HG02759 (cell line): ENCODE measurements around the gene RBMS1.

ENCODE experiments used
- ATAC-seq: cut with Tn5 transposase; IDR thresholded peaks from one replicate; pipeline ENCODE4 v1.9.1; 2021; ENCODE audit warnings: mild to moderate bottlenecking, moderate library complexity; ENCODE audit not compliant: unreplicated experiment

RBMS1 gene

DNA sequence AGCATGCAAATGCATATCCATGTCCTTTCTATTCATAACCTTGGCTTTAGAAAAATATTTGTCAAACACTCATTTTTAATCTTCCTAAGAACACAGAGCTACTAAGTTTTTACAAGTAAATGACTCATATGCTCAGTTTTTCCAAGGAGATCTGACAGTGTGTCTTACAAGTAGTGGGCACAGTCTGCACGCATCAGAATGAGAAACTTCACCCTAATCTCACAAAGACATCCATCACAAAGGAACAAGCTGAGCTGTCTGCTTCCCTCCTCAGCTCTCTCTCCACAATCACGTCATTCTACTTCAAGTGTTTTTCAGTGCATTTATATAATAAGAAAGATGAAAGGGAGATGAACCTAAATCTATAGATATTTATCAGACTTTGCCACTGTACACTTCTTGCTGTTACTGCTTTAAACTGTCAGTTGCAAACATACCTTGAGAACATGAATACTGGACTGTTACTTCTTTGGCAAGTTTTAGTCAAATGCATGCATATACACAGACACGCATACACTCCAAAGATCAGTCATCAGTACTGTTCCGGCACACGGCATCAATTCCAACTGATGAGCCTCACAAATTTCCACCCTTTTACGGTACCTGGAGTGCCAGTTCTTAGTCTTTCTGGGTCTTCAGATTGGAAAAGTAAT, 75.7 kb downstream of the RBMS1 start:
- ATAC-seq = no peak

DNA sequence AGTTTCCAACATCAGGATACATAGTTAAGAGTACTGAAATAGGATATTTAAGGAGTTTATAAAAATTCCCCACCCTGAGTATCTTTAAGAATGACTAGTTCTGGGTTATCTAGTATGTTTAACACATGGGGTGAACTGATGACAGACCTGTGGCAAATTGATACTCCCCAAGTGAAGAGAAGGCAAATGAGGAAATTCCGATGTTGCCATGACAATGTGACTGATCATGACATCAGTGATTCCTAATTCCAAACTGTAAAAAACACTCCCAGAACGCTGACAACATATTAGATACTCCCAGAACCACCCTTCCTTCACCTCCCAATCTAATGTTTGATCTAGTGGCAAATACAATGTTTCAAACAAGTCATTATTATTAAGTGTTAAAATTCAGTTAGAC, 77.6 kb downstream of the RBMS1 start:
- no peak for ATAC-seq

DNA sequence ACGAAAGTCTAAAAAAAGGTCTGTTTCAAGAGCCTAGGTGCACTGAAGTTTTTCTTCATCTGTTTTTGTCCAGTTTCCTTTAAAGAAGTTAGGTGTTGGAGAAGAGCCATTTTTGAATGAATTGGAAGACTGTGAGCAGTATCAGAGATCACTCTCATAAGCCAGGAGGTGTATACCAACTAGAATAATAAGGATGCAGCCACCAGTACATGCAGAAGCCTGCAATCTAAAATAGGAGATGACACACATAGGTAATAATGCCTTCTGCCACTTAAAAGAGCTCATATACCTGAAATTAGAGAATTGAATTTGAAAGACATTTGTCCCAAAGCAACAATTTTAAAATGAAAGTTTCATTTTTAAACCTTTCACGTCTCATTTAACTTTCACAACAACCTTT, 81.7 kb downstream of the RBMS1 start:
- ATAC-seq = no peak

DNA sequence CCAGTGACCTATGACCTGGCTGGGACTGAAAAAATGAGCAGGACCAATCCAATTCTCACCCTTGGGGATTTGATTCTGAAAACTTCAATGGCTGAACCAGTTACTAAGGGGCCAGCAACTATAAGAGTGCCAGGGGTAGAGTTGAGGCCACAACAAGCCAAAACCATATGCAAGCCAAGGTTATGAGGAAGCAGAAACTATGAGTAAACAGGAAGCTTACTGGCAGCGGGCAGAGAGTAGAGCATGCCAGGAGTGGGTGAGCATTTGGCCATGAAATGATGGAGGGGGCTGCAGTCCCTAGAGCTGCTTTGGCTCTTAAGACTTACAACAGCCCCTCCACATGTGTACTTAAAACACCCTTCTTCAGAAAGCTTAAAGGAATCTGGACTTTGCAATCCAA, 82.4 kb downstream of the RBMS1 start:
- ATAC-seq = peak; percentile 23

DNA sequence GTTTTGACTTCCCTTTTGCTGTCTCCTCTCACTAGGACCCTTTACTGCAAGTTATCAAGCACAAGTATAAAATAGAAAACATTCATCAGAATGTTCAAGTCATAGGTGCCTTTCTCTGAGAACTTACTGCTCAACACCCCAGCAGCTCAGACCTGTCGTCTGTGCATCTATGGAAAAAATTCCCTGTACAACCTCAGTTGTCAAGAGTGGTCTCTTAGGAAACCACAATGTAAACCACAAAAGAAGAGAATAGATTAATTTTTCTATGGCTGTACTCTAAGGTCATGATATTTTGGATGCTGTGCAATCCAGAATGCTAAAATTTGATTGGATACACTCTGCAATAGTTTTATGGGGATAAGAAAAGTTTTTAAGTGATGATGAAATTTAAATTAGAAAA, 84.1 kb downstream of the RBMS1 start:
- no peak for ATAC-seq

DNA sequence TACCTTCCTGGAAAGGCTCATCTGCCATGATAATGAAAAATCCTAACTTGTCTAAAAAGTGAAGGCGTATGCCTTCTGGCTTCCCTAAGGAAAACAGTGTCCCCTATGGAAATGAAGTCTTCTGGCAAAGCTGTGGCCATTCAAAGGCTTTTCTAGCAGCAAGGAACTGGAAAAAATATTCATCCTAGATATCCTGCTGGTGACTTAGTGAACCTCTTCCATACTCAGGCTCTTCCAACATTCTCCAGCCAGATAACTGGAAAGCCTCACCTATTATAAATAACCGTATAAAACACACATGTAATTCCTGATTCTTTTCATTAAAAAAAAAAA, 84.7 kb downstream of the RBMS1 start:
- ATAC-seq = no peak

DNA sequence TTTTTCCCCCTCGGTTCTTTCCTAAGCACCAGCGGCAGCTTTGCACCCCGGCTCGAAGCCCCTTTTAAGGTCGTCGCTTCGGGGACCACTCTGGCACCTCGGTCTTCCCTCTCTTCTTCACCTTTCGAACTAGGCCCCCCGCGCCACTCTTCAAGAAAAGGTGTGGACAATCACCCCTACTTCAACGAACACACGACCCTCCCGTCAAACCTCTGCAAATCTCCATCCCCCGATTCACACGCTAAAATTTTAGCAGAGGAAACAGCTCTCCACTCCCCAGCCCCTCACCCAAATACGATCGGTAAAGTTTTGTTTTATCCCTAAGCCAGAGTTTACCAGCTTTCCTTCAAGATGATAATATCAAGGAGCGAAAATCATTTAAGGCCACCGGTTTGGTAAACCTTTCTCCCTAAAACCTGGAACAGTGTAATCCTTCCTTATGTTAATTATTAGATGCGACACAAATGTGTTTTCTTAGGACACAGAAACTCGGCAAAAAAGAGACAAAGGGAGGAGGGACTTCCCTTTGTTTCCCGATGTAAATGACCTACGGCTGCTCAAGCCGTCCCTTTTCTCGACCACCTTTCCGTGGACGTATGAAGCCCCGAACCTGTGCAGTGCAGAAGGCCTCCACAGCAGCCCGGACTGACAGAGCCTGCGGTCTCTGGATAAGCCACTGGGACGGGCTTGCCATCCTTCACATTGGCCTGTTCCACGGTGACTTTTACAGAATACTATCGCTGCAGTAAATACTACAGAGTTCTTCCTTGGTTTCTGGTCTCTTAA, 85.2 kb downstream of the RBMS1 start:
- ATAC-seq = no peak

DNA sequence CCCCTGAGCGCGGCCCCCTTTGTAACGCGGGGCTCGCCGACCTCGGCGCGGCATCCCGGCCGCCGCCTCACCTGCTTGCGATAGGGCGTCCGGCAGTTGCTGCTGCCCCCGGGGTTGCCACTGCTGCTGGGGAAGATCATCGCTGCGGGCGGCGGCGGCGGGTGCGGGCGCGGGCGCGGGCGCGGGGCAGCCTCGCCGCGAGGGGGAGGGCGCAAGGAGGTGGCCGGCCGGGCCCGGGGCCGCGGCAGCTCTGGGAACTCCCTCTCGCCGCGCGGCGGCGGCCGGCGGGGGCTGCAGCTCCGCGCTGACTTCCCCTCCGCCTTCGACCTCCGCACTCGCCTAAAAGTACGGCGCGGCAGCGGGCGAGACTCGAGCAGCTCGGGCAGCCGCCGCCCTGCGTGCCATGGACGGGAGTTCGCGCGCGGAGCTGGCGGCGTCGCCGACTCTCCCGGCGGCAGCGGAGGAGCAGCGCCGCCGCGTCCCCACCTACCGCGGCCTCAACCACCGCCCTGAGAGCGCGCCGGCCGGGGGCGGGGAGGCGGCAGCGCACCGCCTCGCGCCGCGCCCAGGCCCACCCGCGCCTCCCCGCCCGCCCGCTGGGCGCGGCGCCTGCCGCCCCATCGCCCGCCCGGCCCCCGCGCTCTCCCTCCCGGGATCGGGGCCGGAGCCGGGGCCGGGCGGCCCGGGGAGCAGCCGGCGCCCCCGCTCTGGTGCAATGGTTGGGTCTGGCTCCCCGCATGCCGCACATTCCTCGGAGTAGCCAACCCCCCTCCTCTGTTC, 86.0 kb downstream of the RBMS1 start:
- ATAC-seq = peak; percentile 70

- peak; percentile 67 for ATAC-seq
Measured at GRCh38 chr2:160406591-160407392, 86.8 kb downstream of the RBMS1 start.

GRCh38 chr2:160405077-160405867, 88.3 kb downstream of the RBMS1 start:
- no peak for ATAC-seq

- ATAC-seq = no peak
Measured at GRCh38 chr2:160402997-160403979, 90.3 kb downstream of the RBMS1 start.

- ATAC-seq = no peak
Measured at GRCh38 chr2:160402501-160402900, 91.1 kb downstream of the RBMS1 start.

DNA sequence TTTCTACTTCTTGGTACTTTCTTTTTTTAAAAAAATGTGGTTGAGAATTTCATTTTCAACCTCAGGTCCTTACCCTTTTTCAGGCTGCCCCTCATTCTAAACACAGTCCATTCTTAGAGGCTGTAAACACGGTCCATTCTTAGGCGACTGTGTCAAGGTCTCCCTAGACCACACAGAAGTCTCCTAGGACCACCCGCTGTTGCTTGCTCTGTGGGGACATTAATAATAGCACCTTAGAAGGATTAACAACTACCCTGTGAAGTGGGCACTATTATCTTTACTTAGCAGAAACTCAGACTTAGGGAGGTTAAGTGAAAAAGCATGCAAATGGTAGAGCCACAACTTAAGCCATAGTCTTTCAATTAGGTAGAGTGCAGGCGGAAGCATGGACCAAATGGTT, 91.7 kb downstream of the RBMS1 start:
- no peak for ATAC-seq

GRCh38 chr2:160399880-160400279, 93.7 kb downstream of the RBMS1 start:
- no peak for ATAC-seq

- no peak for ATAC-seq
Measured at GRCh38 chr2:160397530-160397865, 96.1 kb downstream of the RBMS1 start.

- ATAC-seq = peak; percentile 97
Measured at GRCh38 chr2:160394153-160394552, 99.5 kb downstream of the RBMS1 start.

GRCh38 chr2:160392201-160392600, 101.4 kb downstream of the RBMS1 start:
- ATAC-seq = no peak

DNA sequence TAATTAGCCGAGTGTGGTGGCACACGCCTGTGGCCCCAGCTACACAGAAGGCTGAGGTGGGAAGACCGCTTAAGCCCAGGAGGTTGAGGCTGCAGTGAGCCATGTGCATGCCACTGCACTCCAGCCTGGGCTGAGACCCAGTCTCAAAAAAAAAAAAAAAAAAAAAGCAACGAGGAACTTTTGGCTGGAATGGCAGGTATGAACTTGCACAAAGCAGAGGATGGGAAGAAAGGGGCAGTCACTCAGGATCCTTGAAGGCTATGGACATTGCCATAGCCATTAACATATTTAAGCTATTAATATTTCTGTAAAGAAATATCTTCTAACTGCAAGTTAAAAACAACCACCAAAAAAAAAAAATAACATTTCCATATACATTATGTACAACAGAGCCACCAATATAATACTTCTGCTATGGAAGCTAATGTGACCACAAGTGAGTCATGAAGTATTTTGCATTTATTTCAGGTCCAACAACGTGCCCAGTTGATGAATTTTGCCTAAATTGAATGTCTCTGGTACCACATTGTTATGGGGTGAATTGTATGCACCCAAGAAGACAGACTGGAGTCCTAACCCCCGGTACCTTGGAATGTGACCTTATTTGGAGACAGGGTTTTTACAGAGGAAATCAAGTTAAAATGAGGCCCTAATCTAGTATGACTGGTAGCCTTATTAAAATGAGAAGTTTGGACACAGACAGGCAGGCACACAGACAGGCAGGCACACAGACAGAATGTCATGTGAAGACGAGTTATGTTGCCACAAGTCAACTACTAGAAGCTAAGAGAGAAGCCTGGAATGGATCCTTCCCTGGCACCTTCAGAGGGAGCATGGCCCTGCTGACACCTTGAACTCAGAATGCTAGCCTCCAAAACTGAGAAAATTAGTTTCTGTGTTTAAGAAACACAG, 102.8 kb downstream of the RBMS1 start:
- no peak for ATAC-seq
